Measurements from ENCODE around the gene DPH3.
"Not testable (repeated sequence)": the region's sequence is repeated elsewhere in the genome, so short reads cannot be mapped to it uniquely, and the experiment has no call there.

Gene DPH3

DNA sequence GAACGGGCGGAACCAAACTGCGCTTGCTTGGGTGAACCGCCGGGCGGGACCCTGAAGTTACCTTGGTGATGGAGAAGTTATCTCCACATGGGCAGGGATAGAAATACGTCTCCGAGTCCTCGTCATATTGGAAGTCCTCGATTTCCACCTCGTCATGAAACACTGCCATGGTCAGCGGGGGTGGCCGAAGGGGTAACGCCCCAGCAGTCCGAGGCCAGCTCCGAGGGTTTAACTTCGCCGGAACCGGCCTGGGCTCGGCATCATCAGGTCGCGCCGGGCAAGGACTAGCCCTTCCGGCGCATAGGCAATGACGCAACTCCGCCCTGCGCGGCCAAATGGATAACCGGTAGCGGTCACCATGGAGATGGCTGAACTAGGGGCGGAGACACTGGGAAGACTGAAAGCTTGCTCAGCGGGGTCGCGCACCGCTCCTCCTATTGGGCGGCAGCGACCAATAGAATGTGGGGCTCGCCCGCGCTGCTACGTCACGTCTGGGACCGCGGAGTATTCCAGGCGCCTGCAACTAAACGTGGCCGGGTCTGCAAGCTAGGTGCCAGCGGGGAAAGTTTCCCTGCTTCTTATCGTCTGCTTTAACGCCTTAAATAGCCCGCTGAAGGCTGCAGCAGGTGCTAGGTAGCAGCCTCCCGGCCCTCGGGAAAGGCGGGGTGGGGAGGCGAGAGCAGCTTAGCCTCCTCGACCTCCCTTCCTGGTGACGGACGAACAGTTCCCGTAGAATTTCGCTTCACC lies at the start of gene DPH3, which contains the start of gene OXNAD1:
DPH3 (minus strand) TSS at position 236 of the 747 bp plus-strand sequence; CDS start at position 169, 67 bp downstream.
OXNAD1 (plus strand) TSS at position 505 of the 747 bp plus-strand sequence. CDS start 5,741 bp downstream, outside the sequence.
- DNase-seq: peak; percentile 93 to 96 (median 96)

GRCh38 chr3:16313886-16314645 lies 49.3 kb upstream of the DPH3 start:
- no peak for DNase-seq

- DNase-seq: peak in 1 of 4 experiments; percentile 36
These were observed 47.3 kb upstream of the DPH3 start for GRCh38 chr3:16311960-16312451.

DNA sequence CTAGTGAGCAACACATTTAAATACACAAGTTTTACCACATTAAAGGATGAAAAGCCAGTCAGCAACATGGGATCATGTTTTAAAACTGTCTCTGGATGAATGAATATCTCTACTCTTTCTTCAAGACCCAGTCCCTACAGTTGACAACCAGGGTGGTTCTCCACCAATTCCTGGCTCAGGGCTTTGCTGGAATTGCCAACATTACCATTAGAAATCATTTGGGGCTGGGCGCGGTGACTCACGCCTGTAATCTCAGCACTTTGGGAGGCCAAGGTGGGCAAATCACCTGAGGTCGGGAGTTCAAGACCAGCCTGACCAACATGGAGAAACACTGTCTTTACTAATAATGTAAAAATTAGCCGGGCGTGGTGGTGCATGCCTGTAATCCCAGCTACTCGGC lies 45.7 kb upstream of the DPH3 start:
- DNase-seq: not testable (repeated sequence)

DNA sequence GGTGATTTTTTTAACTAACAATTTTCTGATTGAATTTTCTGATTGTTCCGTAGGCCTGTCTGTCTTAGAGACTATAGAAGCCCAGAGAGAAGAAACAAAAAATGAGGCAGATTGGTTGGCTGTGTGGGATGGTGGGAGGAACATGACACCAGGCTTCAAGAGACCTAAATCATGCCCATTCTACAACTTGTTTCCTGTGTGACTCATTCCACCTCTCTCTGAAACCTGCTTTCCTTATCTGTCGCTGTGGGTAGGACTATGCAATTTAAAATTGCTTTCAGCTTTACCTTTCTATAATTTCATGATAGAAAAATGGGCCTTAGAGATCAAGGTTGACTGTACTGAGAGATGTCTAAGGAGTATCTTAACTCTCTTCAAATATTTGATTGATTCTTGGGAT lies 44.8 kb upstream of the DPH3 start:
- no peak for DNase-seq

DNA sequence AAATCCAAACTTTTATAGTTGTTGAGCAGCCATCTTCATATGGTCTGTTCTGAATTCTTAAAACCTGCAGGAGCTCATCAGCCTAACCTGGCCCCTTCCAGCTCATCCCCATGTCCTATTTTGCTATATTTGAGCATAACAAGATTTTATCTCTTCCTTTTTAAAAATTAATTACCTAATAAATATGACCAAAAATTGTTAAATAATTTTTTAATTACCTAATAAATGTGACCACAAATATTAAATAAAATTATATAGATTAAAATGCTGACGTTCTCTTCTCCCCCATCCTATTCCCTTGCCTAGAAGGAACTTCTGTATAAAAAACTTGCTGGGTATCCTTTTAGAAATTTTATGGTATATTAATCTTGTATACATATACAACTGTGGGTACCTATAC lies 44.0 kb upstream of the DPH3 start:
- DNase-seq: no peak

DNA sequence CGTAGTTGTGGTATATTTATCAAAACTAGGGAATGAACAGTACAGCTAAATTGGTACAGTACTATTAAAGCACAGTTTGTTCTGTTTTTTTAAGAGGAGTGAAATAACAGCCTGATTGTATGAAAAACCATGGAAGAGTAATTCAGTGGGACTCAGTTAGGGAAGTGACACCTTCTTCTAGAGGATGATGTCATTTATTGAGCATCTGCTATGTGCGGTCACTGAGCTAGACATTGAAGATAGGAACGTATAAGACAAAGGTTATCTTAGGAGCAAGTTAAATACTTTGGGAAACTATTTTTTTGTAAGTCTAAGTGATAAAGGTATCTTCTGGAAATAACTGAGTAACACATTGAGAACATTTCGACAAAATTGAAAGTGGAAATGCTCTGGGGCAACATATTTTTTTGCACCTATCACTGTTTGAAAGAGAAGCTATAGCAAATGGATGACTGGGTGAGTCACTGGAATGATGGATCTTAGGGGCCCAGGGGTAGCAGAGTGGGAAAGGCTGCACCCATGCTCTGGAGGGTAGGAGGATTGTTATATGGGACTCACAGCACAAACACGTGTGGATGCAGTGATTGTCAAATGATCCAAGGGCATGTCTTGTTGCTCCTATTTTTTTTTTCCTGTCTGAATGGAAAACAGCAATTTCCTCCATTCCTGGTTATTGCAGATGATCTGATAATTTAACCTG lies 43.2 kb upstream of the DPH3 start:
- DNase-seq: no peak

DNA sequence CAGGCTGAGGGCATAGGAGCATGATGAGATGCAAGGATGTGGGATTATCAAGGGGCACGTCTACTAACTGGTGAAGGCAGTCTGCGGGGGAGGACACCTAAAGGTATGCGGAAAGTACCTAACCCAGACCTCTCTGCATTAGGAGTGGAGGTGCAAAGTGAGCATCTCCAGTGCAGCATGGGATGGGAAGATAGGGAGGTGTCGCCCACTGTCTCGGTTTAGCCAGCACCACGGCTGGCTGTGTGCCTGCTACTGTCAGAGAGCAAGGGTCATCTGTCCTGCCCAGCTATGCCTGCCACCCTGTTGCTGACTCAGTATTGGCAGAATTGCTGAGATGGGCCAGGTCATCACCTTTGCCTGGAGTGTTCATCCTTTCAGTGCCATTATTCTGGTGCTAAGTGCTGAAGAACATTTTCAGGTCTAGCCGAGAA lies 40.4 kb upstream of the DPH3 start:
- no peak for DNase-seq

DNA sequence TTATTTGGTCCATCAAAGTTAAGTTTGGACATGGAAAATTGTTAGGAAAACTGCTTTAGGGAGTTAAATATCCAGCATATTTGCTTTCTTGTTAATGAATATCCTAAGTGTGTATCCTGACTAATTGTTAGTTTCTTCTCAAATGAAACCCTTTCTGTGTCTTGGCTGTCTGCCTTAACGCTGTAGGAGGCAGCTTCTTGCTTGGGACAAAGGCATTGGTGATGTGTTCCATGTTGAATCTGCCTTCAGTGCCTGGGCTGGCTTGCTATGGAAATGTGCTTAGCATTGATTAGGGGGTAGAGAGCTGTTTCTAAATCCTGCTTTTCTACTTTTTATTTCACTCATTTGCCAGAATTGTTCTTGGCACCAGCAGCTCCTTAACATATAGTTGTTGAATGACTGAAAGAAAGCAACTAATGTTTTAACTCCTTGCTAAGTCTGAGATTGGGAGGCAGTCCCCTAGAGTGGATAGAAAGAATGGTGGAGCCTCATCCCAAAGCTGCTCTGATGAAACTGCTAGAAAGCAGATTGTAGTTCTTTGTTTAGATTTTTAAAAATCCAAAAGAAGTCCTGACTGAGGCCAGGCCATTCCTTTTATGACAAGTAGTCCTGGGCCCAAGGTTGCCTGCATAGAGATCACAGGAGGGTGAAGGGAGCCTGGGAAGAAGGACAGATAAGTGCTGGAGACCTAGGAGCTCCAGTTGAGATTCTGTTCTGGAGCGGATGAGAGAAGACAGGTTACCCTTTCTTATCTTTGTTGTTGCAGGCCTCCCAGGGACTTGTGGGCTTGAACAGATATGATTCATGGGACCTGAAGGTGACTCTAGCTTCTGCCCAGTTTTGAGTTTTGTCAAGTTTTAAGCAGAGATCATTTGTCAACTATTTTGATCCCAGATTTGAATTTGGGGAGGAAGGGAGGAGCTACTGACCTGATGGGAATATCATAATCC lies 39.6 kb upstream of the DPH3 start:
- no peak for DNase-seq

DNA sequence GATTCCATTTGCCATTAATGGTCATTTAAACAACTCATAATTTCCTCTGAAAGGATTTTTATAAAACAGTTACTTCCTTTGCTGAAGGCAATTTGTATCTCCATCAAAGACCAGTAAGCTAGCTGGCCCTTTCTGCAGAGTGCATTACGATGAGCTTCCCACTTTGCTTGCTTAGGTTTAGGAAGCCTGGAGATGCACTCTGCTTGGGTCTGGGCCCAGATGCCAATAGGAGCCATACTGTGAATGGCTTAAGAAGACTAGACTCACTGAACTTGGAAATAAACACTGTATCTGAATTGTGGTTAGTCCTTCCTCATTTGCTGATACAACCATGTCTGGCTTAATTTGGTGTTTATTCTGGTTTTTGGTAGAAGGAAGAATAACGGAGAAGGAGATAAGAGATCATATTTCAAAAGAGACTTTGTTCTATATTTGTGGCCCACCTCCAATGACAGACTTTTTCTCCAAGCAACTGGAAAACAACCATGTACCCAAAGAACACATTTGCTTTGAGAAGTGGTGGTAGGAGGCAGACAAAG lies 38.4 kb upstream of the DPH3 start:
- DNase-seq: no peak

- DNase-seq: no peak
These were observed 37.4 kb upstream of the DPH3 start for GRCh38 chr3:16302082-16302631.

DNA sequence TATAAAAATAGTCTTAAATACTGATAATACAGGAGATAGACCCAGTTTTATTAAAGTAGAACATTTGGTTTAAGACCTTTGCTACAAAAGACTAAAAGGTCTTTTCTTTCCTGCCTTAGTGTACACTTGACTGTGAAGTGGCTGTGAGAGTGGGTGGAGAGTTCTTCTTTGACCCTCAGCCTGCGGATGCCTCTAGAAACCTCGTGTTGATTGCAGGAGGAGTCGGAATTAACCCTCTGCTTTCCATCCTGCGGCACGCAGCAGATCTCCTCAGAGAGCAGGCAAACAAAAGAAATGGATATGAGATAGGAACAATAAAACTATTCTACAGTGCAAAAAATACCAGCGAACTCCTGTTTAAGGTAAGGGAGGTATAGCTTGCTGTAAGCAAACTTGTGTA lies 36.8 kb upstream of the DPH3 start:
- no peak for DNase-seq

DNA sequence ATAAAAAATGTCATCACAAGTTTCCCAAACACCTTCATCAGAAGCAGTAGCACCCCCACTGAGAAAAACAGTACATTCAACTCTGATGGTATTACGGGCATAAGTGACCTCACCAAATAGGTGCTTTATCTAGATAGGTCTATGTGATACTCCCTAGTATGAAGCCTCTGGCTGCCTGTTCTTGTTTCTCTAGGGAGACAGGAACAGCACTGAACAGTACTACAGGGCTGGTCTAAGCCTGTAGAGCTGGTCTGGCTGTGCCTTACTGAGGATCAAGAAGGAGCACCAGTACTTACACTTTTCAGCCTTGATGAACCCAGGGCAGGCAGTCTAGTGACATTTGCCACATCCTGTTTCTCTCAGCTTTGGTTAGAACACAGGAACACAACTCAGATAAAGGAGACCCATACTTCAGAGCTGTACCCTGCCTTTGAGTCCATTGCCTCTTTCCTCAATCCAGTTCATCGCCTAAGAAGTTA lies 36.2 kb upstream of the DPH3 start:
- peak in 1 of 4 experiments; percentile 28 for DNase-seq

GRCh38 chr3:16300307-16300706 lies 35.6 kb upstream of the DPH3 start:
- DNase-seq: no peak

GRCh38 chr3:16299746-16300145 lies 35.0 kb upstream of the DPH3 start:
- DNase-seq: no peak

DNA sequence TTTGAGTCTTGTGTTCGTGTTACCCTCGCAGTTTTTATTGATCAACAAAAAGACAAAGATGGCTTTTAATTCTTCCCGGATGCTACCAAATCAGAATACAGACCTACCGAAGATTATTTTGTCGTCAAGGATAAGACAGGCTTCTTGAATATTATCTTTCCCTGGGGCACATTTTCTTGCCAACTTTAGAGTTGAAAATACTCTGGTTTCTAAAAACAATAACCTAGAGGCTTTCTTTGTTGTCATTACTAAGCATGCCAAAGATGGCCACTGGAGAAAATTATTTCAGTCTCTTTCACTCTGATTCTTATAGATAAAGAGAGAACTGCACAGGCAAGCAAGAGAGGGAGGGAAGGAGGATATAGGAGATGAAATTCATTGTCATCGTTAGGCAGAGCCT lies 34.1 kb upstream of the DPH3 start:
- no peak for DNase-seq

GRCh38 chr3:16297997-16298885 lies 33.5 kb upstream of the DPH3 start:
- DNase-seq: no peak

DNA sequence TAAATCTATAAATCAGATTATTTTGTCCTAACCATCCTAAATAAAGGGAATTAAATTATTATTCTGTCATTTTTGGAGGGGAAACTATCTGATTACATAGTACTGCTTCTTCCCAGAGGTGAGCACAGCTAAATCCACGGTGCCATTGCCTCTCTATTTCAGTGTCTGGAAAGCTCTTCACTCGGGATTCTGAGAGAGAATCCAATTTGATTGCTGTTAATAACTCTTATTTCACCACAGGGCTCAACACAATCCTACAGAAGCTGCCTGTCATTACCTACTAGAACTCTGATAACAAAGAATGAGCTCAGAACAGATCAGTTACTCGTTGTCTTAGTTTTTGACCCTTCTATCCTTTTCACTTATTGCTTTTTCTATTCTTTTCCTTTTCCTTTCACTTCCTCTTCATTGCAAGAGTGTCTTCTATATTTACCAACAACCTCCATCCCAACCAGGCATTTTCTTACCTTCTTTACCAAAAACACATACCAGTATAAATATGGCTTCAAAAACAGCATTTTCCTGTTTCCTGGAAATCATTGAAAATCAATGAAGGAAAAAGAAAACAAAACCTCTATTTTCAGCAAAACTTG lies 30.7 kb upstream of the DPH3 start:
- DNase-seq: no peak

- DNase-seq: no peak
These were observed 30.1 kb upstream of the DPH3 start for GRCh38 chr3:16294844-16295243.

DNA sequence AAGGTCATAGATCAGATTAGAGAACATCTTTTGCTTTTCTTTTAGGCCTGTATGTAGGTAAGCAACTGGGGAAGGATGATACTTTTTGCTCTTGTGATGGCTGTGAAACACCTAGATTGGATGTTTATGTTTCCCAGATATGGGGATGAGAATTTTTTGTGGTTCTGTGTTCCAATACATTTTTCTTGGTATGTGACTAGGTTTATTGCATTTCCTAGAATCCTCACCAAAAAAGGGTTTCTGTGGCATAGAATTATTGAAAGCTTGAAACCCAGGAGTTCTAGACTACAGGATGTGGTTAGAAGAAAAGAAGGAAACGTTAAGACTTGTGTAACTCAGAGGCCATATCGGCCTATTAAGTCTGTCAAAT lies 26.1 kb upstream of the DPH3 start:
- DNase-seq: no peak

All from activated naive CD4-positive, alpha-beta T cell (primary cell).